CD14-positive monocyte (primary cell): ENCODE measurements around the gene COQ4. TPM values are rescaled to one million over a fixed set of nuclear protein-coding genes. Genes with fewer than 3 reads are reported as not detected.
"Not testable (repeated sequence)": the region's sequence is repeated elsewhere in the genome, so short reads cannot be mapped to it uniquely, and the experiment has no call there.

Experiments
- DNase-seq, 3 donors: peaks; one replicate each; pipeline ENCODE4 v3.0.0-alpha.2; 2011 to 2022
- H2AFZ ChIP-seq: 2 replicates; pipeline ENCODE4 v1.6.0; 2012; ENCODE audit warnings: mild to moderate bottlenecking, low read depth, low read length, inconsistent platforms; ENCODE audit not compliant: insufficient read depth, poor library complexity, severe bottlenecking
- H3K27ac ChIP-seq, 2 donors: 1 replicate in 1 of 2; 2 replicates in 1 of 2; pipeline ENCODE4 v1.5.1; 2012 to 2013; ENCODE audit warnings: low read length in 2 of 2, control low read depth in 1 of 2, inconsistent platforms in 1 of 2, low read depth in 1 of 2, mild to moderate bottlenecking in 1 of 2
- H3K27me3 ChIP-seq, 2 donors: one replicate each; pipeline versions ENCODE4 v1.6.0 to v1.6.1; 2011 to 2013; ENCODE audit warnings: low read length in 2 of 2; ENCODE audit not compliant: control insufficient read depth in 2 of 2, insufficient read depth in 2 of 2
- H3K36me3 ChIP-seq, 2 donors: replicated peaks in 1 of 2; 1 replicate in 1 of 2; 2 replicates in 1 of 2; pipeline versions ENCODE4 v1.5.1 to v1.6.1; 2012 to 2013; ENCODE audit warnings: low read length in 2 of 2, control low read depth in 1 of 2, inconsistent platforms in 1 of 2, mild to moderate bottlenecking in 1 of 2; ENCODE audit not compliant: insufficient read depth in 2 of 2, control insufficient read depth in 1 of 2
- H3K4me1 ChIP-seq, 2 donors: 1 replicate in 1 of 2; 2 replicates in 1 of 2; pipeline versions ENCODE4 v1.5.1 to v1.6.1; 2012 to 2013; ENCODE audit warnings: low read length in 2 of 2, control low read depth in 1 of 2, inconsistent platforms in 1 of 2, mild to moderate bottlenecking in 1 of 2, moderate library complexity in 1 of 2; ENCODE audit not compliant: insufficient read depth in 2 of 2, control insufficient read depth in 1 of 2
- H3K4me2 ChIP-seq: replicated peaks from 2 replicates; pipeline ENCODE3; 2012; ENCODE audit warnings: low read length, moderate library complexity, mild to moderate bottlenecking; ENCODE audit not compliant: poor library complexity, severe bottlenecking; ENCODE audit errors: extremely low read depth
- H3K4me3 ChIP-seq, 3 experiments: fragments of 200-600 bp in 1 of 3; sonication (generic) in 1 of 3; replicated peaks in 1 of 3; 1 replicate in 2 of 3; 2 replicates in 1 of 3; pipeline ENCODE4 v1.5.1; 2011 to 2013; ENCODE audit warnings: low read length in 3 of 3, mild to moderate bottlenecking in 3 of 3, control low read depth in 2 of 3, low read depth in 2 of 3, inconsistent platforms in 1 of 3, moderate library complexity in 1 of 3
- H3K79me2 ChIP-seq: 2 replicates; pipeline ENCODE4 v1.6.0; 2012; ENCODE audit warnings: mild to moderate bottlenecking, control low read depth, inconsistent platforms, low read length, moderate library complexity; ENCODE audit not compliant: insufficient read depth
- H3K9ac ChIP-seq: 2 replicates; pipeline ENCODE4 v1.6.0; 2017; ENCODE audit warnings: low read length, mild to moderate bottlenecking; ENCODE audit not compliant: insufficient read depth, poor library complexity, severe bottlenecking
- H3K9me3 ChIP-seq, 2 donors: replicated peaks in 1 of 2; 1 replicate in 1 of 2; 2 replicates in 1 of 2; pipeline versions ENCODE4 v1.5.1 to v1.6.1; 2012 to 2013; ENCODE audit warnings: low read length in 2 of 2, control low read depth in 1 of 2; ENCODE audit not compliant: control insufficient read depth in 1 of 2, insufficient read depth in 1 of 2
- H4K20me1 ChIP-seq: 2 replicates; pipeline ENCODE4 v1.6.0; 2012; ENCODE audit warnings: mild to moderate bottlenecking, low read length, control low read depth, moderate library complexity; ENCODE audit not compliant: insufficient read depth
- H3K27ac Mint-ChIP-seq, 7 donors: one replicate each; pipeline ENCODE4 v1.8.0; 2020; ENCODE audit warnings: mild to moderate bottlenecking in 7 of 7, mixed read lengths in 7 of 7, moderate library complexity in 6 of 7, inconsistent platforms in 2 of 7
- H3K27me3 Mint-ChIP-seq, 3 donors: one replicate each; pipeline ENCODE4 v1.8.0; 2021 to 2022; ENCODE audit warnings: low read depth in 3 of 3, mild to moderate bottlenecking in 3 of 3, mixed read lengths in 3 of 3, moderate library complexity in 3 of 3, inconsistent platforms in 1 of 3
- H3K36me3 Mint-ChIP-seq, 2 donors: one replicate each; pipeline ENCODE4 v1.8.0; 2020; ENCODE audit warnings: mixed read lengths in 2 of 2, inconsistent platforms in 1 of 2, mild to moderate bottlenecking in 1 of 2
- H3K4me1 Mint-ChIP-seq: one replicate; pipeline ENCODE4 v1.8.0; 2020; ENCODE audit warnings: mild to moderate bottlenecking, mixed read lengths
- H3K4me3 Mint-ChIP-seq, 2 donors: one replicate each; pipeline ENCODE4 v1.8.0; 2020; ENCODE audit warnings: mild to moderate bottlenecking in 2 of 2, mixed read lengths in 2 of 2, moderate library complexity in 1 of 2
- H3K9me3 Mint-ChIP-seq, 7 donors: one replicate each; pipeline ENCODE4 v1.8.0; 2020 to 2022; ENCODE audit warnings: mixed read lengths in 7 of 7, mild to moderate bottlenecking in 6 of 7, moderate library complexity in 6 of 7, inconsistent platforms in 2 of 7
- CTCF ChIP-seq: fragments of 200-600 bp; IDR thresholded peaks from one replicate; pipeline ENCODE4 v1.8.0; 2022; ENCODE audit warnings: antibody characterized with exemption, mild to moderate bottlenecking
- WGBS: methylation state at CpG from one replicate; pipeline ENCODE4 v1.1.5; 2013; ENCODE audit warnings: missing lambda C conversion rate; ENCODE audit not compliant: insufficient coverage; 5-methylcytosine and 5-hydroxymethylcytosine counted together
- intact Hi-C, 2 donors: fragments of 100-400 bp; cut with micrococcal nuclease; formaldehyde crosslinking; loops; one replicate each; pipeline versions ENCODE4 v1.15.0 to v1.15.1; 2023
- polyA plus RNA-seq, 3 donors: library from polyadenylated mRNA; depleted of rRNA in 1 of 3; unstranded in 2 of 3; stranded (reverse) in 1 of 3; fragments of 300-500 nt in 2 of 3; fragments of >200 nt in 1 of 3; fragmentation: Illumina TruSeq in 2 of 3; gene quantifications; 1 replicate in 2 of 3; 2 replicates in 1 of 3; pipeline ENCODE4 v1.2.3, GENCODE V29; 2012 to 2021

The COQ4 gene
- polyA plus RNA-seq, 3 donors: 19.9 to 32.6 (median 20.4) TPM

GRCh38 chr9:128276574-128277270 is 45.9 kb upstream of the COQ4 start:
- H3K79me2 ChIP-seq: peaks cover 20% of the 10 kb centered on the region

GRCh38 chr9:128279088-128280073 is 43.3 kb upstream of the COQ4 start:
- not testable (repeated sequence) for H3K9ac ChIP-seq, H3K27ac ChIP-seq, H3K4me3 ChIP-seq, H3K4me3 Mint-ChIP-seq, H3K27me3 ChIP-seq, H3K27me3 Mint-ChIP-seq, H3K36me3 ChIP-seq, H3K36me3 Mint-ChIP-seq, H2AFZ ChIP-seq, DNase-seq, H4K20me1 ChIP-seq, H3K9me3 Mint-ChIP-seq, H3K4me2 ChIP-seq, H3K9me3 ChIP-seq
- Mint-ChIP-seq H3K4me1 (peaks cover 32% of the 10 kb centered on the region), H3K27ac (peak overlapping the region in 2 of 7 donors; percentile 10 to 59)
- WGBS: 83% methylated on average over 3 of the region's 22 CpGs
- Histone ChIP-seq H3K79me2 (peaks cover 12% of the 10 kb centered on the region), H3K4me1 (peaks cover 24 to 26% of the 10 kb centered on the region in 2 donors)
- intact Hi-C loops: loop anchor here (5.0 kb wide), 2 partner anchors 43 to 93 kb away; partner anchors contain the start of genes COQ4 (in 2 of the 2), TRUB2 (in 2 of the 2) and URM1 (in 1 of the 2)

More at GRCh38 chr9:128276574-128277270, 45.9 kb upstream of the COQ4 start:
- TF ChIP-seq CTCF: no peak
- peak overlapping the region; percentile 91 to 98 (median 94) for H3K27ac Mint-ChIP-seq
- WGBS: 22% methylated on average over 22 of the region's 23 CpGs
- Histone ChIP-seq H3K27me3 (no peaks in the 10 kb centered on the region), H2AFZ (peak overlapping the region; percentile 93), H3K9ac (peak overlapping the region; percentile 82), H3K4me2 (peak overlapping the region; percentile 82), H3K36me3 (peaks cover 7 to 21% of the 10 kb centered on the region in 2 donors), H3K4me3 (peak overlapping the region; percentile 55 to 90 (median 88)), H3K4me1 (peaks cover 24 to 28% of the 10 kb centered on the region in 2 donors), H3K27ac (peak overlapping the region in 1 of 2 donors; percentile 91), H4K20me1 (no peaks in the 10 kb centered on the region), H3K9me3 (no peaks in the 10 kb centered on the region)
- H3K36me3 Mint-ChIP-seq: peaks cover 21 to 24% of the 10 kb centered on the region in 2 donors
- peak overlapping the region; percentile 94 to 97 for H3K4me3 Mint-ChIP-seq
- peaks cover 0 to 6% (median 0%) of the 10 kb centered on the region in 3 donors for H3K27me3 Mint-ChIP-seq
- H3K4me1 Mint-ChIP-seq: peaks cover 34% of the 10 kb centered on the region
- peak in 1 of 3 donors; percentile 19 for DNase-seq
- intact Hi-C loops: loop anchor here (5.0 kb wide), 2 partner anchors 46 to 96 kb away; partner anchors contain the start of genes COQ4 (in 2 of the 2), TRUB2 (in 2 of the 2) and URM1 (in 1 of the 2)
- H3K9me3 Mint-ChIP-seq: no peaks in the 10 kb centered on the region
